DMS 273 (cell line): ENCODE data around the gene FN1.

Experiments used
- DNase-seq: peaks from one replicate; lab custom pipeline; 2025; ENCODE audit not compliant: unreplicated experiment; lab: John Stamatoyannopoulos, UW

Gene FN1

DNA sequence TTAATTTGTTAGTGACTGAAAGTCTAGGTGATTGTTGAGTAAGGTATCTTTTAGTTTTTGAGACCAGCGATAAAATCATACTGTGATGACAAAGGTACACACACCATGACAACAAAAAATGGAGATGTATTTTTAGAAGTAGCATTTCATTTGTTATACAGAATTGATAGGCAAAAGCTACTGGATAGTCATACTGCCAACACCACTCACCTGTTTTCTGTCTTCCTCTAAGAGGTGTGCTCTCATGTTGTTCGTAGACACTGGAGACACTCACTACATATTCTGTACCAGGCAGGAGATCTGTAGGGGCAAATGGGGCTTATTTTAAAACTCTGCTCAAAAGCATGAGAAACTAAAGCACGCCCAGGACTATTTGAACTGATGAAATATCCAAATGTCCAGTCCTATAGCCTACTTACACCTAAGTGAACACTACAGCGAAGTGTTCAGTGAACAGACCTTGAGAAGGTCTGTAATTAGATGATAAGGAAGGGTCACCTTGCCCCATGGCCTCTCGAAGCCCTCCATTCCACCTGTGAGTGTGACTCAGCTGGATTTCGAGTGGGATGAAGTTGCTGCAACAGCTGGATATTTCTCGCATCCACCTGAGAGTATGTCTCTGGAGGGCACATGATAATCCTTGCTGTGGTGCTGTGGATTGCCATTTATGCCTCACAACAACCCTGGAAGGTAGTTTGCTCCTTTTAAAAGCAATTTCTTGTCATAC, 47.7 kb downstream of the FN1 start:
- DNase-seq = no peak

DNA sequence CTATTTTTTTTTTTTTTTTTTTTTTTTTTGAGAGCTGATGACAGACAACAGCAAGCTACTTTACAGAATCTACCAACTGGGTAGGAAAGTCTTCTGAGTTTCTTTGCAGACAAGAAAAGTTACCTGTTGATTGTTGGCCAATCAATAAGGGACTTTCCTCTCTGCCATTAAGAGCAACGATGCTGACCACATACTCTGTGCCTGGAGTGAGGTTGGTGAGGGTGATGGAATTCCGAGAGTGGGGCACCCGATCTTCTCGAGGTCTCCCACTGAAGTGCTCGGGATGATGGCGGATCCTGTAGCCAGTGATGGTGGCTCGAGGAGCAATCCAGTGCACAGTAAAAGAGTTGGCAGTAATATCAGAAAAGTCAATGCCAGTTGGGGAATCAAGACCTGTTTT, 49.3 kb downstream of the FN1 start:
- no peak for DNase-seq

DNA sequence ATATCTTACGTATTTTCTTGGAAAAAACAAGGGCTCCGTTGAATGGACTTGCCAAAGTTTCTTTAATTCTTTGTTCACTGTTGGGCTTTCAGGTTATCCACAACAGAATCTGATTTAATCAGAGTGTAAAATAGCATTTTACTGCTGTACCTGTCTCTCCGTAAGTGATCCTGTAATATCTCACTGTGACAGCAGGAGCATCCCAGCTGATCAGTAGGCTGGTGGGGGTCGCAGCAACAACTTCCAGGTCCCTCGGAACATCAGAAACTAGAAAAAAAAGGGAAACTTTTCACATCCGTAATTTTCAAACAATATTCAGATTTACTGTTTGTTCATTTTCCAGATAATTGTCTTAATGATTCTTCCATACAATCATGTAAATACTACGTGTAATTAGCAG, 51.2 kb downstream of the FN1 start:
- DNase-seq = no peak

- no peak for DNase-seq
Measured at GRCh38 chr2:215383652-215384279, 52.1 kb downstream of the FN1 start.

DNA sequence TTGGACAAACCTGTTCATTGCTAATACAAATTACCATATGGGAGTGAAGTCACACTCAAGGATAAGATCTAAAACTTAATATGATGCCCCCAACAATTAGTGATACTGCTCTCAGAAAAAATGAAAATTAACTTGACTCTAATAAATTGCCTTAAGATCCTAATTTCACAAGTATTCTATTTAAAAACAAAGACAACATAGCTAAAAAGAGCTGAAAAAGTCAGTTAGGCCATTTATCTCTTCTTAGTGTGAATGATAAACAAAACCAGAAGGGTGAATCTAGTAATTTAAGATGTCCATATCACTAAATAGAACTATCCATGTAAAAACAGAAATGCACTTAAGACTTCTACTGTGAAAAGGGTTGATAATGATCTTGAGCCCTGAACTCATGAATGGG, 53.4 kb downstream of the FN1 start:
- DNase-seq = no peak

- DNase-seq = no peak
Measured at GRCh38 chr2:215382011-215382410, 53.9 kb downstream of the FN1 start.

- DNase-seq = no peak
Measured at GRCh38 chr2:215380699-215381098, 55.2 kb downstream of the FN1 start.

- no peak for DNase-seq
Measured at GRCh38 chr2:215379948-215380347, 55.9 kb downstream of the FN1 start.

DNA sequence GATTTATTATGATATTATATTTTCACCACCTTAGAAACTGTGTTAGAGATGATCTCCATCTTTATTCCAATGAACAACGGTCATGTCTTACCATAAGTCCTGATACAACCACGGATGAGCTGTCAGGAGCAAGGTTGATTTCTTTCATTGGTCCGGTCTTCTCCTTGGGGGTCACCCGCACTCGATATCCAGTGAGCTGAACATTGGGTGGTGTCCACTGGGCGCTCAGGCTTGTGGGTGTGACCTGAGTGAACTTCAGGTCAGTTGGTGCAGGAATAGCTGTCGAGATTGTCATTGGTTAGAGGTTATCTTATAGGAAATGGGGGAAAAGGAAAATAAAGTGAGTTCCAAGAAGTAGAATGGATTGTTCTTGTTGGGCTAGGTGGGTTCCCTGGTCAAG, 56.8 kb downstream of the FN1 start:
- DNase-seq = no peak

DNA sequence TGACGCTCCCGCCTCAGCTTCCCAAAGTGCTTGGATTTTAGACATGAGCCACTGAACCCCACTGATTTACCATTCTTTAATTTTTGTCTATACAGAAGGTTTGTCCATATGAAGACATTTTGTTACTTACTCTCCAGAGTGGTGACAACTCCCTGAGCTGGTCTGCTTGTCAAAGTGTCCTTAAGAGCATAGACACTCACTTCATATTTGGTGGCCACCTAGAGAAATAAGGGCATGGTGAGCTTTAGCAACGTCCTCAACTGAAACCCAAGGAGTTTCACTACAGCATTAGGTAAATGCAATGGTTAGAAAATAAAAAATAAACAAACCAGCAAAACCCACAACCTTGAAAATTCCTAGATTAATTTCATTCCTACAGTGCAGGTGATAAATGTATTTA, 57.8 kb downstream of the FN1 start:
- no peak for DNase-seq

DNA sequence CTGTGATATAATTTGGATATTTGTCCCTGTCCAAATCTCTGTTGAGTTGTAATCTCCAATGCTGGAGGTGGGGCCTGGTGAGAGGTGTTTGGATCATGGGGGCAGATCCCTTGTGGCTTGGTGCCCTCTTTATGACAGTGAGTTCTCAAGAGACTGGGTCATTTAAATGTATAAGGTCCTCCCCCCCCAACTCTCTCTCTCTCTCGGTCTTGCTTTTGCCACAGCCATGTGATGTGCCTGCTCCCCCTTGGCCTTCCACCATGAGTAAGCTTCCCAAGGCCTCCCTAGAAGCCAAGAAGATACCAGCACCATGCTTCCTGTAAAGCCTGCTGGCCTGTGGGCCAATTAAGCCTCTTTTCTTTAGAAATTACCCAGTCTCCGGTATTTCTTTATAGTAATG, 58.6 kb downstream of the FN1 start:
- DNase-seq = no peak

- DNase-seq = no peak
Measured at GRCh38 chr2:215376103-215376780, 59.6 kb downstream of the FN1 start.

- no peak for DNase-seq
Measured at GRCh38 chr2:215375467-215375830, 60.4 kb downstream of the FN1 start.

DNA sequence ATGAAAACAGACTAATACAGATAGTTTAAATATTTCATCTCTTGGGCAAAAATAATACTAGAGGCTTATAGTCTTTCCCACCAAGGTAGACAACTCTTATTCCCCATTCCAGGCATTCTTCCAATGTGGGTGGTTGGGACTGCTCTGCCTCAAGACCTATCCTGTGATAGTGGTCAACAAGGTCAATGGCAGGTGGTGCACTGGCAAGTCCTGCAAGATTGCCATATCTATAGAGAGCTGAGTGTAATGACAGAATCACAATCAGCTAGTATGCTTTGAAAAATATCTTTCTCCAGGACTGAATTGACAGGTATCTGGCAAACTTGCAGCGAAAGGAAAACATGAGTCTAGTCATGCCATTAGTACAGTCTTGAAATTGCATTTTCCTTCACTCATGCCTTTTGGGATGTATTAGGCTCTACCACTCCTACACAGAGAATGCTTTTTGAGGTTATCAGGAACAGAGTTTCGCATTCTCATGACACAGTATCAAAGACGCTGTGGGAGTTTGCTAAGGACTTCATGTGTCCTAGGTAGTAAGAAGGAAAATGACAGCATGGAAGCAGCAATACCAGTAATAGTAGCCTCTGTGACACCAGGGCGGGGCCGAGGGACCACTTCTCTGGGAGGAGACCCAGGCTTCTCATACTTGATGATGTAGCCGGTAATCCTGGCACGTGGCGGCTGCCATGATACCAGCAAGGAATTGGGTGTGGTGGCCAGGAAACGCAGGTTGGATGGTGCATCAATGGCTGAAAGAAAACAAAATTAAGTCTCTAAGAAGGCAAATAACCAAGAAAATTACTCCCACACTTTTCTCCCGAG, 61.0 kb downstream of the FN1 start:
- no peak for DNase-seq

DNA sequence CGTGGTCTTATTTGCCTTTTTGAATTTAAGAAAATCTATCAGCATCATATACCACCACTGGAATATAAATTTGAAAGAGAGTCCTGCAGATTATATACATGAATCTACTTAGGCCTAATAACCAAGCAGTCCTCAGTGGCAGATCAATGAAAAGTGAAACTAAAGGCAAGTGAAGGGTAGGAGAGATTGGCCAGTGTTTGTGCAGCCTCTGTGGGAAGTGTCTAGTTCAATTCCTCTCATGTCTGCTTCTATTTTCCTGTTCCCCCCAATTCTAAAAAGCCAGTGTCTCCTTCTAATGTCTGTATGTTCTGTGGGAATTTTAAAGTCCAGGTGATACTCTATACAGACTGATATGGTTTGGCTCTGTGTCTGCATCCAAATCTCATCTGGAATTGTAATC, 61.9 kb downstream of the FN1 start:
- DNase-seq = no peak

DNA sequence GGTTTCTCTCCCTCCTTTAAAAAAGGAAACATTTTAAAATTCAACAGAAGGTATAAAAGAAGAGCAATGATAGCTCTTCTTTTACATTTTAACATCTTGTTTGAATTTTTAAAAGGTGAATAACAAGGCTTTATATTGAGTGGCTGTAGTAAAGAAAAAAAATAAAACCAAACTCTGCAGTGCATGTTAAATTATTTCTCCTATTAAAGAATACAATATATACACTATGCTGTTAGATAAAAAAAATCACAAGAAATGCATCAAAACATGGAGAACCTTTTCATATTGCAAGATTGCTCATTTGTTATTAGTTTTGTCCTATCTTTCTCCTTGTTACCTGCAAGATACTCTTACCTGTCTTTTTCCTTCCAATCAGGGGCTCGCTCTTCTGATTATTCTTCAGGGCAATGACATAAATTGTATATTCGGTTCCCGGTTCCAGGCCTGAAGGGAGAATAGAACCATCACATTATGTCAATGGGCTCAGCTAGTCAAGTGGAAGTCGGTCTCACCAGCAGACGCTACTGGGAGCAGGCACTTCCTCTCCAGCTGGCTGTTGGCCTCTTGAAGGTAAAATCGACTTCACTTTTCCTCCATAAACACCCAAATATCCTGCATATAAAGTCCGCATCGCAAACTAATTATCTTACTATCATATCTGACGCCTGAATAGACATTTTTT, 62.8 kb downstream of the FN1 start:
- DNase-seq = no peak

- no peak for DNase-seq
Measured at GRCh38 chr2:215371915-215372897, 63.7 kb downstream of the FN1 start.

DNA sequence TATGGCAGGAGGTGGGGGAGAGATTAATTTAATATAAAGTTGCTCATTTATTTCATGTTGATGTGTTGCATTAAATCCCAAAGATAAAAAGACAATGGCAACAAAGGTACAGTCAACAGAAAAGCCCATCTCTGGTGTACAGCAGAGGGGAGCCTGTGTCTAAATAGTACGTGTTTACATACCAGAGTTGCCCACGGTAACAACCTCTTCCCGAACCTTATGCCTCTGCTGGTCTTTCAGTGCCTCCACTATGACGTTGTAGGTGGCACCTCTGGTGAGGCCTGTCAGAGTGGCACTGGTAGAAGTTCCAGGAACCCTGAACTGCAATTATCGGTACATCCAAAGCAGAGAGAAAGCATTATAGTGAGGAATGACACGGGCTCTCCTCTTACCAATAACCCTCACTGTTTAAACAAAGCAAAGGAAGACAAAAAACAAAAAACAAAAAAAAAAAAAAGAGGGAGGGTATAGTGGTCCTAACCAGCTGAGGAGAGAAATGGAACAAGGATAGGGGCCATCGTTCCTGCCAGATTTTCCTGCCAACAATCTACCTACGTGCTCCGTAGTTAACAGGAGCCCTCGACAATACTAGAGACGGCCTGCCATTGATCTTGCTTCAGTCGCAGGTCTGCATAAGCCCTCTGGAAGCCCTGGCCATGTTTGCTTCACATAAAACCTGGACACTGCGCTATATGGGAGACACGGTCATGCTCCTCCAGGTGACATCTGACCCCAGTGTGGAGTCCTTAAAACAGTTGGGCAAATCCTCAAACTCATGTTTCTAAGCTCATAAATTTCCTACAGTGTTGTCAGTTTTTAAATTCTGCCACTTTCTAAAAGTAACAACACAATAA, 65.5 kb downstream of the FN1 start:
- DNase-seq = no peak

DNA sequence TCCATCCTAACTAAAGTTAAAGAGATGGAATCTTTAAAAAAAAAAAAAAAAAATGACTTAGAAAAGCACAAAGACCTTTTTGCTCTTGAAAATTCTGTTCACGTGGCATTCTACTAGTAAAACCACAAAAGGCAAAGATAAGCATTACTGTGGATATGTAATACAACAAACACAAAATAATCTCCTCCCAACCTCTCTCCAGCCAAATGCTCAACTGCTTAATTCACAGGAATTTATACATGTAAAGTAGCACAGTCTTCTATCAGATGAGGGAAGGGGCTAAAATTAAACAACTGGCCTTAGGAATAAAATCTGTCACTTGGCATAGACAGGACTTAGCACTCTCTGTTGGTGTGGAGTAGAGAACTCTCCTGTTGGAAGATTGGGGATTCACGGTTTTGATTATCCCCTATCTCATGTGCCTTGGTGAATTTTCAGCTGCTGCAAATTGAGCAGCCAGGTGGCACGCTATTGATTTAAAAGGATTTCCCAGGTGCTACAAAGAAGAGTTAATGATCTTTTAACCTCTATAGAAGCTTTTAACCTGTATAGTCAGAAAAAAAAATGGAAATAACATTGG, 66.6 kb downstream of the FN1 start:
- no peak for DNase-seq
